Measurements from ENCODE around the gene GH2.
A peak's percentile ranks its signal among the peaks of the same experiment; 100 is the strongest.
"Not testable (repeated sequence)": the region's sequence is repeated elsewhere in the genome, so short reads cannot be mapped to it uniquely, and the experiment has no call there.

Gene GH2

GRCh38 chr17:63911041-63911635, 29.4 kb upstream of the GH2 start, which contains the start of gene CSHL1:
Gene CSHL1, minus strand, starts transcription at chr17:63911258. Its CDS starts 62 bp downstream, at chr17:63911196.
- no peak for DNase-seq (ENCODE audit: extremely low spot score)
- POLR2A ChIA-PET = interaction anchor here (0.6 kb wide), 1 partner anchor 231 kb away, joined by 3 read pairs; no protein-coding TSS in a partner anchor
- CTCF ChIA-PET = interaction anchor here (0.8 to 12.9 kb wide), 23 partner anchors 9 to 222 kb away, joined by 3 to 207 read pairs (median 6); partner anchors contain the start of genes CD79B and ICAM2
- TF ChIP-seq CTCF (IDR thresholded peaks at IDR 0.05; ENCODE audit: control extremely low read depth, extremely low read depth, low read depth, missing control alignments) = no peak

GRCh38 chr17:63910096-63910495, 28.4 kb upstream of the GH2 start:
- DNase-seq (ENCODE audit: extremely low spot score) = no peak
- ChIA-PET POLR2A (no interaction called here), CTCF (interaction anchor here (0.7 to 12.9 kb wide), 16 partner anchors 8 to 223 kb away, joined by 3 to 207 read pairs (median 6); partner anchors contain the start of gene ICAM2)
- TF ChIP-seq CTCF (IDR thresholded peaks at IDR 0.05; ENCODE audit: control extremely low read depth, extremely low read depth, low read depth, missing control alignments) = no peak

- POLR2A ChIA-PET = not testable (repeated sequence)
- CTCF ChIA-PET = interaction anchor here (1.6 to 4.7 kb wide), 2 partner anchors 8 to 40 kb away, joined by 3 to 35 read pairs; no protein-coding TSS in a partner anchor
These were observed 27.8 kb upstream of the GH2 start for GRCh38 chr17:63909586-63909985.

GRCh38 chr17:63907161-63907778, 25.5 kb upstream of the GH2 start:
- CTCF ChIA-PET = interaction anchor here (1.3 to 1.4 kb wide), 2 partner anchors 39 to 226 kb away, joined by 4 to 6 read pairs; no protein-coding TSS in a partner anchor
- DNase-seq (ENCODE audit: extremely low spot score) = not testable (repeated sequence)

More at GRCh38 chr17:63909586-63909985, 27.8 kb upstream of the GH2 start:
- not testable (repeated sequence) for DNase-seq (ENCODE audit: extremely low spot score)

GRCh38 chr17:63904796-63905195, 23.1 kb upstream of the GH2 start:
- DNase-seq (ENCODE audit: extremely low spot score); POLR2A ChIA-PET: not testable (repeated sequence)
- CTCF ChIA-PET = interaction anchor here (0.9 to 6.8 kb wide), 19 partner anchors 8 to 377 kb away, joined by 3 to 51 read pairs (median 5); partner anchors contain the start of genes CD79B and GH1

More at GRCh38 chr17:63907161-63907778, 25.5 kb upstream of the GH2 start:
- POLR2A ChIA-PET = not testable (repeated sequence)

GRCh38 chr17:63903787-63904201, 22.1 kb upstream of the GH2 start:
- CTCF ChIA-PET = interaction anchor here (0.8 to 6.8 kb wide), 14 partner anchors 9 to 227 kb away, joined by 3 to 51 read pairs (median 7); partner anchors contain the start of gene GH1
- POLR2A ChIA-PET; DNase-seq (ENCODE audit: extremely low spot score): not testable (repeated sequence)
- TF ChIP-seq CTCF (IDR thresholded peaks at IDR 0.05; ENCODE audit: control extremely low read depth, extremely low read depth, low read depth, missing control alignments) = peak; percentile 7

- CTCF ChIA-PET = interaction anchor here (0.7 to 6.8 kb wide), 9 partner anchors 8 to 516 kb away, joined by 3 to 51 read pairs (median 4); partner anchors contain the start of genes CSHL1 and GH1
- DNase-seq (ENCODE audit: extremely low spot score); POLR2A ChIA-PET: not testable (repeated sequence)
These were observed 20.2 kb upstream of the GH2 start for GRCh38 chr17:63901971-63902370.

GRCh38 chr17:63898899-63899798, 17.4 kb upstream of the GH2 start:
- POLR2A ChIA-PET; DNase-seq (ENCODE audit: extremely low spot score): not testable (repeated sequence)
- CTCF ChIA-PET = interaction anchor here (1.1 to 2.5 kb wide), 6 partner anchors 10 to 47 kb away, joined by 4 to 10 read pairs (median 6); no protein-coding TSS in a partner anchor

GRCh38 chr17:63896524-63897354, 15.0 kb upstream of the GH2 start, which contains the start of gene CSH1:
Gene CSH1, minus strand, starts transcription at chr17:63896574. Its CDS starts 63 bp downstream, at chr17:63896511.
- DNase-seq (ENCODE audit: extremely low spot score); POLR2A ChIA-PET: not testable (repeated sequence)
- CTCF ChIA-PET = interaction anchor here (0.7 to 2.5 kb wide), 2 partner anchors 16 to 50 kb away, joined by 6 to 10 read pairs; no protein-coding TSS in a partner anchor

GRCh38 chr17:63894821-63895220, 13.1 kb upstream of the GH2 start:
- POLR2A ChIA-PET; CTCF ChIA-PET; DNase-seq (ENCODE audit: extremely low spot score): not testable (repeated sequence)

GRCh38 chr17:63894021-63894420, 12.3 kb upstream of the GH2 start:
- DNase-seq (ENCODE audit: extremely low spot score); POLR2A ChIA-PET: not testable (repeated sequence)
- CTCF ChIA-PET = interaction anchor here (1.0 kb wide), 1 partner anchor 12 kb away, joined by 3 read pairs; the partner anchor contains the start of gene GH2
